Smooth muscle cell (in vitro differentiated cells): ENCODE results near the gene ZNF100. TPM values are rescaled to one million over a fixed set of nuclear protein-coding genes. Genes with fewer than 3 reads are reported as not detected.
"Not testable (repeated sequence)": the region's sequence is repeated elsewhere in the genome, so short reads cannot be mapped to it uniquely, and the experiment has no call there.

ENCODE experiments used
- DNase-seq: peaks from one replicate; lab custom pipeline; 2025; ENCODE audit not compliant: unreplicated experiment; lab: John Stamatoyannopoulos, UW
- H2AFZ ChIP-seq: fragments of 200-600 bp; sonication (generic); 2 replicates; pipeline ENCODE4 v1.6.0; 2016; ENCODE audit warnings: antibody characterized with exemption, low read depth, mild to moderate bottlenecking
- H3F3A ChIP-seq: fragments of 200-600 bp; sonication (generic); 2 replicates; pipeline ENCODE4 v1.6.0; 2017; ENCODE audit warnings: antibody characterized with exemption, low read depth
- H3K27ac ChIP-seq: fragments of 200-600 bp; sonication (generic); 2 replicates; pipeline ENCODE4 v1.5.1; 2016; ENCODE audit warnings: low read depth, mild to moderate bottlenecking
- H3K27me3 ChIP-seq: fragments of 200-600 bp; sonication (generic); 2 replicates; pipeline ENCODE4 v1.6.1; 2016; ENCODE audit warnings: low read depth, mild to moderate bottlenecking
- H3K36me3 ChIP-seq: fragments of 200-600 bp; sonication (generic); 2 replicates; pipeline ENCODE4 v1.5.1; 2016; ENCODE audit warnings: low read depth
- H3K4me1 ChIP-seq: fragments of 200-600 bp; sonication (generic); 2 replicates; pipeline ENCODE4 v1.5.1; 2016; ENCODE audit warnings: low read depth
- H3K4me2 ChIP-seq: fragments of 200-600 bp; sonication (generic); 2 replicates; pipeline ENCODE4 v1.6.0; 2016; ENCODE audit warnings: mild to moderate bottlenecking
- H3K4me3 ChIP-seq: fragments of 200-600 bp; sonication (generic); 2 replicates; pipeline ENCODE4 v1.5.1; 2016; ENCODE audit warnings: mild to moderate bottlenecking
- H3K79me2 ChIP-seq: fragments of 200-600 bp; sonication (generic); 2 replicates; pipeline ENCODE4 v1.6.0; 2016; ENCODE audit warnings: low read depth, mild to moderate bottlenecking
- H3K9ac ChIP-seq: fragments of 200-600 bp; sonication (generic); 2 replicates; pipeline ENCODE4 v1.6.0; 2016; ENCODE audit warnings: low read depth
- H3K9me3 ChIP-seq: fragments of 200-600 bp; sonication (generic); replicated peaks from 2 replicates; pipeline ENCODE4 v1.5.1; 2016; ENCODE audit warnings: low read depth
- H4K20me1 ChIP-seq: fragments of 200-600 bp; sonication (generic); 2 replicates; pipeline ENCODE4 v1.6.0; 2016; ENCODE audit warnings: low read depth
- WGBS: methylation state at CpG from one replicate; pipeline ENCODE4 v1.1.7; 2016; ENCODE audit warnings: low lambda C conversion rate; 5-methylcytosine and 5-hydroxymethylcytosine counted together
- polyA plus RNA-seq: library from polyadenylated mRNA; unstranded; fragments of >200 nt; fragmentation: Nextera tagmentation; extraction: Ambion mirVana; gene quantifications from 2 replicates; pipeline ENCODE4 v1.2.1, GENCODE V29; 2016
- small RNA-seq: library from RNA; depleted of rRNA; stranded (forward); fragments of <200 nt; gene quantifications from one replicate; pipeline ENCODE3, GENCODE V24; 2014
- total RNA-seq: library from RNA; depleted of rRNA; stranded (reverse); fragments of >200 nt; gene quantifications from 2 replicates; pipeline ENCODE4 v1.2.3, GENCODE V29; 2014
- TF ChIP-seq, protein P1 (sequence below): fragments of 200-600 bp; sonication (generic); IDR thresholded peaks from 2 replicates; pipeline ENCODE4 v1.5.1; 2017; ENCODE audit warnings: borderline replicate concordance, mild to moderate bottlenecking, antibody characterized with exemption; ENCODE audit not compliant: insufficient read depth, poor library complexity, severe bottlenecking

Gene ZNF100
- total and polyA plus RNA-seq, 2 experiments from 2014 or later: 1.5 to 5.7 TPM

DNA sequence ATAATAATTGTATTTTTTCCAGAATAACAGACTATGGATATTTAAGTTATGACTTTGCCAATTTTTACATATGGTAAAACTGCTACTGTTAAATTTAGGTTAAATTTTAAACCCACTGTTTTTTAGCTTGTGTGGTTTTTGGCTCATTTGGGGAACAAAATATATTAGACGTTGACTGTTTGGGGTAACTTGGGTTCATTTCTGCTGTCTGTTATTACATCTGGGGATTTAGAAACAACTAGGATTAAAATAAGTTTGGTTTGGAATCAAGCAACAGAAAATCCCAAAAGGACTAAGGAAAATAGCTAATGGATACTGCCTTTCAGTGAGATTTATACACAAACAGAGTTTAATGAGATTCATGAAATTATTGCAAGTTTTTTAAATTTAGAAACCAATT lies 92.9 kb downstream of the ZNF100 start:
- H3K4me3 ChIP-seq: no peak overlapping the region
- H3K9ac ChIP-seq: no peak overlapping the region
- 71% methylated on average over 1 of the region's 1 CpG for WGBS
- no peak for DNase-seq
- no peak overlapping the region for H2AFZ ChIP-seq
- H3K4me2 ChIP-seq: no peak overlapping the region
- H3K79me2 ChIP-seq: no peaks in the 10 kb centered on the region
- TF ChIP-seq, protein P1, sequence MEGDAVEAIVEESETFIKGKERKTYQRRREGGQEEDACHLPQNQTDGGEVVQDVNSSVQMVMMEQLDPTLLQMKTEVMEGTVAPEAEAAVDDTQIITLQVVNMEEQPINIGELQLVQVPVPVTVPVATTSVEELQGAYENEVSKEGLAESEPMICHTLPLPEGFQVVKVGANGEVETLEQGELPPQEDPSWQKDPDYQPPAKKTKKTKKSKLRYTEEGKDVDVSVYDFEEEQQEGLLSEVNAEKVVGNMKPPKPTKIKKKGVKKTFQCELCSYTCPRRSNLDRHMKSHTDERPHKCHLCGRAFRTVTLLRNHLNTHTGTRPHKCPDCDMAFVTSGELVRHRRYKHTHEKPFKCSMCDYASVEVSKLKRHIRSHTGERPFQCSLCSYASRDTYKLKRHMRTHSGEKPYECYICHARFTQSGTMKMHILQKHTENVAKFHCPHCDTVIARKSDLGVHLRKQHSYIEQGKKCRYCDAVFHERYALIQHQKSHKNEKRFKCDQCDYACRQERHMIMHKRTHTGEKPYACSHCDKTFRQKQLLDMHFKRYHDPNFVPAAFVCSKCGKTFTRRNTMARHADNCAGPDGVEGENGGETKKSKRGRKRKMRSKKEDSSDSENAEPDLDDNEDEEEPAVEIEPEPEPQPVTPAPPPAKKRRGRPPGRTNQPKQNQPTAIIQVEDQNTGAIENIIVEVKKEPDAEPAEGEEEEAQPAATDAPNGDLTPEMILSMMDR: no peak
- no peaks in the 10 kb centered on the region for H4K20me1 ChIP-seq
- no peaks in the 10 kb centered on the region for H3K4me1 ChIP-seq
- no peaks in the 10 kb centered on the region for H3K9me3 ChIP-seq
- H3F3A ChIP-seq: no peaks in the 10 kb centered on the region
- H3K27me3 ChIP-seq: no peaks in the 10 kb centered on the region
- no peaks in the 10 kb centered on the region for H3K36me3 ChIP-seq
- no peak overlapping the region for H3K27ac ChIP-seq

DNA sequence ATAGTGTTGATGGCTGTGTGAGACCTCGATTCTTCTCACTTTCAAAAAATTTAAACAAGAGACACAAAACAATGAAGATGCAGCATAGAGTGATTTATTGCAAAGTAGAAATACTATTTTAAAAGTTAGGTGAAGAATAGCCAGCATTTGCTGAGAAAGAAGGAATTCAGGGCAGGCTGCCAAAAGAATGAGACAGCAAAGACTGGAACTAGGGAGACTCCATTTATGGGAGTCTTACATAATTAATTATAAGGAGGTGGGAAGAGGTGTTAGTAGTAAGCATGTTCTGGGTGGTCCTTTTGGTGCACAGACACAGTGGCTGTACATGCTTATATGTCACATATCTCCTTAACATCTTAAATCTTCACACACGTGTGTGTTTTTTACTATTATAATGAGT lies 93.9 kb downstream of the ZNF100 start:
- not testable (repeated sequence) for H3K4me3 ChIP-seq, H3K79me2 ChIP-seq, H3K9ac ChIP-seq, H3K4me1 ChIP-seq, H3K36me3 ChIP-seq, H3K4me2 ChIP-seq, H4K20me1 ChIP-seq, H3K9me3 ChIP-seq, H3K27ac ChIP-seq, H2AFZ ChIP-seq, DNase-seq, H3F3A ChIP-seq, H3K27me3 ChIP-seq
- 87% methylated on average over 2 of the region's 2 CpGs for WGBS

Small RNA genes lying within 50 kb of the gene (small RNA-seq; reads per million reads assigned to genes)
- gene VN1R84P: not detected

Other genes starting within 250 kb of the ZNF100 start
- 16.4 and 19.5 TPM in 2 replicates for gene ZNF43, start 68.6 kb upstream of the ZNF100 start, total RNA-seq
- gene ZNF43, start 68.6 kb upstream of the ZNF100 start, polyA plus RNA-seq: 5.1 and 7.2 TPM in 2 replicates
- not detected in 2 replicates for gene ZNF208, start 243.4 kb upstream of the ZNF100 start, total RNA-seq
- not detected in 2 replicates for gene ZNF208, start 243.4 kb upstream of the ZNF100 start, polyA plus RNA-seq